ENCODE data around the gene ALDH3A2. TPM values are rescaled to one million over a fixed set of nuclear protein-coding genes. Genes with fewer than 3 reads are reported as not detected.

The ALDH3A2 gene
- total RNA-seq: 30.1 and 32.4 TPM in 2 replicates

DNA sequence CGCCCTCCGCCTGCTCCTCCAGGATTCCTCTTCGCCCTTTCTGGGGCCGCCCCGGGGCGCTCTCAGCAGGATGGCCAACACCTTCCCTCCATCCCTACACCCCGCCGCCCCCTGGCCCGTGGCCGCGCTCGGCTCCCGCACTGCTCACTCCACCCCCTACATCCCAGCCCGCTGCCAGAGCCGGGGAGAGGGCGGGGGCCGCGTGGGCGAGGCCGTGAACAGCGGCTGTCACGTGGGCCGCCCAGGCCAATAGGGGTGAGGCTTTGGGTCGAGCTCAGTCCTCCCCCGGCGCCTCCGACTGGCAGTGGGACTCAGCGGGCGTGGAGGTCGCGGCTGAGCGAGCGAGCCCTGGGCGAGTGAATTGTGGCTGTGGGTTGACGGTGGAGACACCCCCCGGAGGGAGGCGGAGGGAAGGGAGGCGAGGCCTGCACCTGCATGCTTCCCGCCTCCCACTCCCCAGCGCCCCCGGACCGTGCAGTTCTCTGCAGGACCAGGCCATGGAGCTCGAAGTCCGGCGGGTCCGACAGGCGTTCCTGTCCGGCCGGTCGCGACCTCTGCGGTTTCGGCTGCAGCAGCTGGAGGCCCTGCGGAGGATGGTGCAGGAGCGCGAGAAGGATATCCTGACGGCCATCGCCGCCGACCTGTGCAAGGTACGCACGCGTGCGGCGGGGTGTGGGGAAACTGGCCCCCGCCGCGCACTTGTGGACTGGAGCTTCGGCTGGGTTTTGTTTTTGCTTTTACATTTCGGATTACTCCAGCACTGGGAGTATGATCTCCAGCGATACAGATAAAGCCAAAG is at the start of gene ALDH3A2:
Gene ALDH3A2 (plus strand): TSS at position 277 of the 799 bp plus-strand sequence. CDS start 221 bp downstream, at position 498.
- intact Hi-C loops (cut with micrococcal nuclease): loop anchor here (2.0 to 5.0 kb wide), 3 partner anchors 134 to 286 kb away; partner anchors contain the start of genes B9D1 and MAPK7

DNA sequence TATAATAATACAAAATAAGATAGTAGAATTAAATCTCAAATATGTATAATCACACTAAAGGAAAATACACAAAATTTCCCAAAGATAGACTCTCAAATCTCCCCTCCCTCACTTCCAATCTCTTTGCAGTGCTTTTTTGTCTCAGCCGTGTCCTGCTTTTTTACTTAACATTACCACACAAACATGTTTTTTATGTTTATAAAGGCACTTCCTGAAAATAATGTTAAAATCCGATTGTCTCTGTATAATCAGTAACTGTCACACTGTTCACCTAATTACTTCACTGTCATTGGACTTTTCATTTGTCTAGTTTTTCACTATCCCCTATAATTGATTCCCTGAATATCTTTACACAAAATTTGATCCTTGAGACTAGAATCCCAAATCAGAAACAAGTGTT is 38.2 kb upstream of the ALDH3A2 start:
- intact Hi-C loops (cut with micrococcal nuclease): no loop called here

DNA sequence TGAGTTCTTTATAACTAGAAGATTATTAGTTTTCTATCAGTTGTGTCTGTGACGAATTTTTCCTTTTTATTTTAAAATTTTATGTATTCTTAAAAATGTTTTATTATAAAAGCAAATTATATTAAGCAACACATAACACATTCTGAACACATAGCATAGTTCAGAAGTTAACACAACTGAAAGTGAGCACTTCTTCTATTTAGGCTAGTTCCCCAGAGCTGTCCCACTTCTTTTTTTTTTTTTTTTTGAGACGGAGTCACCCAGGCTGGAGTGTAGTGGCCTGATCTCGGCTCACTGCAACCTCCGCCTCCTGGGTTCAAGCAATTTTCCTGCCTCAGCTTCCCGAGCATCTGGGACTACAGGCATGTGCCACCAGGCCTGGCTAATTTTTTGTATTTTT is 37.7 kb upstream of the ALDH3A2 start:
- intact Hi-C loops (cut with micrococcal nuclease): no loop called here

DNA sequence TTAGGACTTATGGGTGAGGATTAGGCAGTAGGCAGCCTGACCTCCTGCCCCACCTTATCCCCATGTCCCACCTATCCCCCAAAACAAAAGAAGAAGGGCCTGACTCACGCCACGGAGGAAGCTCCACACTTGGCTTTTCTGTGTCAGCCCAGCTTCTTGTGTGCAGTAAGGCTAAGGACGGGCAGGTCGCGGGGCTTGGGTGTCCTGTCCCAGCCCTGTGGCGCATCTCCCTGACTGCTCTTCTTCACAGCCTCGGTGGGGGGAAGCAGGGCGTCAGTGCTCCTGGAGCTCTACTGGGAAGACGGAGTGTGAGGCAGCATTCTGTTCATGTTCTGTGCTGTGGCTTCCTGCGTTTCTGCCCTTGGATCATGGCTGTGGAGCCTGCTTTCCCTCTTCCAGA is 34.6 kb upstream of the ALDH3A2 start:
- intact Hi-C loops (cut with micrococcal nuclease): no loop called here

DNA sequence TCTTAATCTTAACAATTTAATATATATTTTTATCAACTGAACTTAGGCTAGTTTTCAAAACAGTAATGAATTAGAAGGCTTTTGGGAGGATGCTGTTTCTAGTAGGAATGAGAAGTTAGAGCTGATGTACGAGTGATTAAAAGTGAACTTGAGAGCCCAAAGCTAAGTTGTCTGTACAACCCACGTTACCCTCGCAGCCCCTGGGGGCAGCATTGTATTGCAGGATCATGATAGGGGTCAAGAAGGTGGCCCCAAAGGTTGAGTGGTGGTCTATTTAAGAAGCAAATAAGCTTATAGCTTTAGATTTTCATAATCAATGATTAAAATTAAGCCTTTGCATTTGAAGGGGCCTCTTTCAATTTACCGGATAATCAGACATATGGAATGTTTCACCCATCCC is 33.7 kb upstream of the ALDH3A2 start:
- intact Hi-C loops (cut with micrococcal nuclease): no loop called here

DNA sequence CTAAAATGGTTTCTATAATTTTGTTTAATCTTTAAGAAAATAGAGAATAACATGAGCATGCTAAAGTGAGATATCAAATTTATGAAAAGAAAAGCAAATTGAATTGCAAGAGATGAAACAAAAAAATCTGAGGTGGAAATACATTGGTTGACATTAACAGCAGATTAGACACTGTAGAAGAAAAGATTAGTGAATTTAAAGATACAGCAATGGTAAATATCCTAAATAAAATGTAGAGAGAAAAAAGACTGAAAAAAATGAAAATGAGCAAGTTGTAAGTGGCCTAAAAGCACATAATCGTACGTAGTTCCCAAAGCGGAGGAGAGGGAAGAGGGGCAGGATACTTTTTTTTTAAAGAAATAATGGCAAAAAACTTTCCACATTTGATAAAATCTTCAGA is 30.5 kb upstream of the ALDH3A2 start:
- intact Hi-C loops (cut with micrococcal nuclease): no loop called here

DNA sequence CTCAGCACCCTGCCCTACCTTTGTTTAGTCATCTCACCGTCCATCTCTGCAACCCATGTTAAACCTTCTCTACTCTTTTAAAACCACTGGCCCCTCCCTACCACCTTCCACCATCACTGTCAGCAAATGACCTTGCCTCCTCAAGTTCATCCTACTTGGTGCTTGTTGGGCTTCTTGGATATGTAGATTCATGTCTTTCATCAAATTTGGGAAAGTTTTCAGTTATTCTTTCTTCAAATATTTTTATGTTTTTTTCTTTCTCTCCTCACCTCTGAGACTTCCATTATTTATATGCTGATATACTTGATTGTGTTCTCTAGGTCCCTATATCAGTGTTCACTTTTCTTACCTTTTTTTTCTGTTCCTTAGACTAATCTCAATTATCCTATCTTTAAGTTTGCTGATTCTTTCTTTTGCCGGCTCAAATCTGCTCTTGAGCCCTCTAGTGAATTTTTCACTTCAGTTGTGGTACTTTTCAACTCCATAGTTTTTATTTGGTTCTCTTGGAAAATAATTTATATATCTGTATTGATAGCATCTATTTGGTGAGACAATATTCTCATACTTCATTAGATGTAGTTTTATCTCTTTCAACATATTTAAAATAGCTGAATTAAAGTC is 28.7 kb upstream of the ALDH3A2 start:
- intact Hi-C loops (cut with micrococcal nuclease): no loop called here

DNA sequence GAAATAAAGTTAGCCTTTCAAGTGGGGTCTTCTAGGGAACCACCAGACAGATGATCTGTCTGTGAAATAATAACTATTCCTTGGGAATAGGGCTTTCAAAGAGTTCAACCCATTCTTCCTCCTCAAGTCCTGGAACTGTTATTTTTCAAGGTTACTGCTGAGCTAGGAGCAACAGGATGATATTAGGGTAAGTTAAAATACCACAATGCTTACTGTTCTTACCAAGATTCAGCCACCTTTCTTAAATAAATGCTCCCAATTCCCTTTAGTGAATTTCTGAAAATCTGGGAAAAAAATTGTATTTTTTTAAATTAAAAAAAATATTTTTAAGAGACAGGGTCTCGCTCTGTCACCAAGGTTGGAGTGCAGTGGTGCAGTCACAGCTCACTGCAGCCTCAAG is 26.9 kb upstream of the ALDH3A2 start:
- intact Hi-C loops (cut with micrococcal nuclease): no loop called here

DNA sequence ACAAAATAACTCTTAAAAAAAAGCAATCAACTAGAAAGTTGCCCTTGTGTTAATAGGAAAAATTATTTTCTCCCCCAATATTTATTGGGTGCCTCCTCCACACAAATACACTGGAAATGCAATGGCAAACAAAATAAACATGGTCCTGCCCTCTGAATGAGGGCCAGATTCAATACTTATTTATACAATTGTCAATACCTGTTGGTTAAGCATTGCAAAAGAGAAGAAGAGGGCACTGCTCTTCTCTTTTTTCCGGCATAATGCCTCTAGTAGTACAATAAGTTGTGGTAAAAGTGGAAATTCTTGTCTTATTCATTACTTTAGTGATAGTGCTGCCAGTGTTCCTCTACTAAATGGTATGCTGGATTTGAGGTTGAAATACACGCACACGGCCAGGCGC is 22.5 kb upstream of the ALDH3A2 start:
- intact Hi-C loops (cut with micrococcal nuclease): no loop called here

DNA sequence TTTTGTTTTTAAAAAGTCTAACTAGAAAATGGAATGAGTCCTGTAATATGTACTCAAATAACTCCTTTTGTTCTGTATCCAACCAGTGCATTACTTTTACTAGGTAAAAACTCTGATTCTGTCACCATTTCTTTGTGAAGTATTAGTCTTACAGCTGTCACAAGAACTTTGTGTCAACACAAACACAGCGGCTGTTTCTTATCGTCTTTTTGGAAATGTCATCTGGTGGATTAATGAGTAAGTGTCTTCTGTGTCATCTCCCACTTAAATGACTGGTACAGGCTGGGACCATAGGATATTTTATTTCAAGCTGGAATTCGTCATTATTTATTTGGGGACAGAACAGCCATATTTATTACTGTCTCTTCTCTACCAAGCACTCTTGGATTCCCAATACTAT is 19.1 kb upstream of the ALDH3A2 start:
- intact Hi-C loops (cut with micrococcal nuclease): no loop called here

DNA sequence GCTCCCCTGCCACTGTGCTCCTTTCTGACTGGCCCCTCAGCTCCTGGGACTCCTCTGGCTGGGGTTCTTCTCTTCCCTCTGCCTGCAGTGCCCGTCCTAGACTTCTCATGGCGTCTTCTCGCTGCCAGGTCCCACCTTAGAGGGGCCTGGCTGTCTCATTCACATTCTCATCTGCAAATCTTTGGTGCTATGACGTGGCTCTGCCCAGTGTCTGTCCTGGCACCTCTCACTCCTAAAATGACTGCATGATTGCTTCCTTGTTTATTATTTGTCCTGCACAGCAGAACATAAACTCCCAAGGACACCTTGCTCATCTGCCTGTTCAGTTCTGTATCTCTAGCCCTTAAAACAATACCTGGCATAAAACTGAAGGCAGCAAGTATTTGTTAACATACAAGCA is 18.5 kb upstream of the ALDH3A2 start:
- intact Hi-C loops (cut with micrococcal nuclease): no loop called here

DNA sequence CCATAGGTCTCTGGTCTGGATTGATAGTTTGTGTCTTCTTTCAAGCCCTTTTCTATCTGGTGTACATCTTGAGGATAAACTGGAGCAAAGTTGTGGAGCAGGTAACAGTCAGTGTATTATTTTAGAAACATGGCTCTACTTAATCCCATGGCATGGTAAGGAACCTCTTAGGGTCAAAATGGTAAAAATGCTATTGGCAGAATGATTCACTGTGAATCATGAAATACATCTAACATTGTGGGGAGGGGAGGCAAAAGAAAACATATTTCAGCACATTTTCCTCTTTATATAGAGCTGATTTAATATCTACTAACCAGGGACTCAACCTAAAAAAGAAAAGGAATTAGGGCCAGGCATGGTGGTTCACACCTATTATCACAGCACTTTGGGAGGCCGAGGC is 17.9 kb upstream of the ALDH3A2 start:
- intact Hi-C loops (cut with micrococcal nuclease): no loop called here

DNA sequence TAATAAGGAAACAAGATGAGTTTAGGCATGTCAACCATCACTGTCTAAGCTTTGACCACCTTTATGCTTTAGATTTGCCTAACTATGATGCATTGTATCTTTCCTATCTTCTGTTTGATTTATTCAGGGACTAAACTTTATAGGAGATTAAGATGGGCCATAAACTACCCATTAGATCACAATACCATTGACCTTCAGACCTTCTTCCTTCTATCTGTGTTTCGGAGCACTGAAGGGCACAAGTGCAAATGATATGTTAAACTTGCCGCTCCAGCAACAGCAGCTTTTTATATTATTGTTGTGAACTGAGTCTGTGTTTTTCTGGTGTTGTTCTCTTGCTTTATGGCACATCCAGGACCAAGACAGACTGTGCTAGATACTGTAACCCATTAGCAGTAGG is 16.6 kb upstream of the ALDH3A2 start:
- intact Hi-C loops (cut with micrococcal nuclease): no loop called here

DNA sequence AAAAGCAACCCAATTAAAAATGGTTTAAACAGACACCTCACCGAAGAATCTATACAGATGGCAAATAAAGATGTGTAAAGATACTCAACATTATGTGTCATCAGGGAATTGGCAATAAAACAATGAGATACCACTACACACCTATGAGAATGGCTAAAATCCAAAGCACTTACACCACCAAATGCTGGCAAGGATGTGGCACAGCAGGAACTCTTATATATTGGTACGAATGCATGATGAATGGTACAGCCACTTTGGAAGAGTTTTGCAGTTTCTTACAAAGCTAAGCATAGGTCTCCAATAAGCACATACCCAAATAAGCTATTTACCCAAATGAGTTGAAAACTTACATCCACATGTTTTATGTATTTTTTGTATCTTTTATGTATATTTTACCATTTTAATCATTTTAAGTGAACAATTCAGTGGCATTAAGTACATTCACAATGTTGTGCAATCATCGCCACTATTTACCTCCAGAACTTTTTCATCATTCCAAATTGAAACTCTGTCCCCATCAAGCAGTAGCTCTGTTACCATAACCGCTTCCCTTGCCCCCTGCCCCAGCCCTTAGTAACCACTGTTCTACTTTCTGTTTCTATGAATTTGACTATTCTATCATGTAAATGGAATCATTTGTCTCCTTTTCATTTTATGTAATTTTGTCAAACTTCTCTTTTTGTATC is 6.7 kb upstream of the ALDH3A2 start:
- intact Hi-C loops (cut with micrococcal nuclease): no loop called here

DNA sequence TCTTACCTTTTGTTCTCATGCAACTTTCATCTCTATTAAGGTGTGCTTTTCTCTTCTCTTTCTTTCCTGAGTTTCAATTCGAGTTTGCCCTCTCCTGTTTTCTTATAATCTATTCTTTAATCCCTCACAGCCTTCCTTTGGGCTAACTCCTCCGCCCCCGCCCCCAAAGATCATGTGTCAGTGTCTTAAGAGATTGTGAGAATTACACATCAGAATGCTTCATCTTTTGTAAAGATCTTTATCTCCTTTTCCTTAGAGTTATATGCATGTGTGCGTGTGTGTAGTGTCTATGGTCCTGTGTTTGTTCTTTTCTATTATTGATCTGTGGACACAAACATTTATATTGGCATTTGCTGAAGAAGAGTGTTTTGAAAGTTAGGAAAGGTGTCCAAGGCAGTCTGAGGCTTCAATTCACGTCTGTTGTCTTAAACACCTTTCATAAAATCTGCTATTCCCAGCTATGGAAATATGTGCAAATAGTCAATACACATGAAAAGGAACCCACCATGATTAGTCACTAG is 6.1 kb upstream of the ALDH3A2 start:
- intact Hi-C loops (cut with micrococcal nuclease): no loop called here

DNA sequence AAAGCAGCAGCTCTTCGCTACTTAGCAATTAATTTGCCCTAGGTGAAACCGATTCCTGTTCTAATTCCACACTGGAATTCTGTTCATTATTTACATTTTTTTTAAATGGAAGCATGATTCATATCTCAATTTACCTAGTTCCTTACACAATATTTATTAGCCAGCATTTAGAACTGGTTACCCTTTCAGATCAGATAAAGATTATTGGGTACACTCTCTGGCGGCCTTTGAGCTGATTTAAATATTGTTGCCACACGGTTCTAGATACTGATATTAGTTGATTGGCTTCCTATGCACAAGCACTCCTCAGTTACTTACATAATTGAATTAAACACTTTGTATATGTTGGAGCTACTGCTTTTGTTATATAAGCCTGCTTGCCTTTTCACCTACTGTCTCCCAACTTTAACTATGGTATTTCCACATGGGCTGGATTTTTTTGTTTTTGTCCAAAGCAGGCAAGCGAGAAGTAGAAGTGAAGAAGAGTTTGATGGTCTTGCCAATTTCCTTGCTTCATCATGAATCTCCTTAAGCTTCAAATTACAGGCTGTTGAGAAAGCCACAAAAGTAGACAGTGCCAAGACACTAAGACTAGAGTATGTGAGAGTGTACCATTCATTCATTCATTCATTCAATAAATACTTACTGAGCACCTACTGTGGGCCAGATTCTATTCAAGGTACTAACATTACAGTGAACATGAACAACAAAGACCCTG is 3.9 kb upstream of the ALDH3A2 start:
- intact Hi-C loops (cut with micrococcal nuclease): loop anchor here (5.0 kb wide), 2 partner anchors 267 to 282 kb away; partner anchors contain the start of genes B9D1 and MAPK7

DNA sequence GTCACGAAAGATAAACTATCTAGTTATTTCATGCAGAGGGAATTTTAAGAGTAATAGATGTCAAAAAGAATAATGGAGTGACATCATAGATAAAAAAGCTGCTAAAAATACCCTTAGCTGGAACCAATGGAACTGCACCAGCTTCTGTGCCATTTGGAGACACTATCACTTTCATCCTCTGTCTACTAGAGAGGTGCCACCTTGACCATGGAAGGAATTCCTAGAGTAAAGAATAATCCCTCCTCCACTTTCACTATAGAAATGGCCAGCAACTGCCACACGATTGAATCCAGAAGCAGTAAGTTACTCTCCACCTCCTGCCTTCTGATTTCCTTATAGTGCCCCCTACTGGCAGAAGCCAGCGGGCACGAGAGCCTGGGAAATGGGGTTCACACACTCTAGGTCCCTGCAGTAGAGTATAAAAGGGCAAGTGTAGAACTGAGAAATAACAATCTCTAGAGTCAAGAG is 2.8 kb upstream of the ALDH3A2 start:
- intact Hi-C loops (cut with micrococcal nuclease): loop anchor here (5.0 kb wide), 2 partner anchors 268 to 283 kb away; partner anchors contain the start of genes B9D1 and MAPK7

DNA sequence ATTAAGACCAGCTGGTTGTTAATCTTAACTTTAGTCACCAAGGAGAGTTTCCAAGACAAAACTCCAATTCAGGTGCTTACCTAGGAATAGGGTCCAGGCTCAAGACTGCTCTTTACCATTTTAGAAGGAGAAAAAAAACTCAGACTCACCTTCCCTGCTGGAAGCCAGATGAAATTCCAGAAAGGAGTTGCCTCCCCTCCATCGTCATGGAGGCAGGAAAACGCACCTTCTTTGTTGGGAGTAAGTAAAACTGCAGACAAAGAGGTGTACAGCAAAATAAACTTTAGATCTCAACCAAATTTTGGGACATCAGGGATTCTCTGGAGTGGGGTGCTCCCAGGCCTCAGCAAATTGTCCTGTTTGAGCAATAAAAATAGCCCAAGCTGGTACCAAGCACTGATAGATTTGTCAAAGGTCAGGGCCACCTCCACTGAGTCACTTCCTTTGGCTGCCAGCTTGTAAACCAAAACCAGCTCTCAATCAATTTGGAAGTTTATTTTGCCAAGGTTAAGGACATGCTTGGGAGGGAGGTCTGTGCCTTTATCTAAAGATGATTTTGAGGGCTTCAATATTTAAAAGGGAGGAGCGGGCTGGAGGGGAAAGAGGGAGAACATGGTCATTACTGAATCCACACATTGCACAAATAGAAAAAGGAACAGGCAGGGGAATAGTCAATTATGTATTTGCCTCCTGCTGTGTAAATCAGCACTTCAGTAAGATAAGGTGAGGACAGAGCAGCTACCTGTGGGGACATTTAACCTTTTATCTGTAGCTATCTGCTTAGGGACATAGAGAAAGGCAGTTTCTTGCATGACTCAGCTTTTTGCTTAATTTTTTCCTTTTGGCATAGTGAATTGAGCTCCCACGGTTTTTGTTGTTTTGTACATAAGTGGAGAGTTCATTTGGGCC is 1.5 kb upstream of the ALDH3A2 start:
- intact Hi-C loops (cut with micrococcal nuclease): loop anchor here (5.0 kb wide), 2 partner anchors 270 to 285 kb away; partner anchors contain the start of genes B9D1 and MAPK7

DNA sequence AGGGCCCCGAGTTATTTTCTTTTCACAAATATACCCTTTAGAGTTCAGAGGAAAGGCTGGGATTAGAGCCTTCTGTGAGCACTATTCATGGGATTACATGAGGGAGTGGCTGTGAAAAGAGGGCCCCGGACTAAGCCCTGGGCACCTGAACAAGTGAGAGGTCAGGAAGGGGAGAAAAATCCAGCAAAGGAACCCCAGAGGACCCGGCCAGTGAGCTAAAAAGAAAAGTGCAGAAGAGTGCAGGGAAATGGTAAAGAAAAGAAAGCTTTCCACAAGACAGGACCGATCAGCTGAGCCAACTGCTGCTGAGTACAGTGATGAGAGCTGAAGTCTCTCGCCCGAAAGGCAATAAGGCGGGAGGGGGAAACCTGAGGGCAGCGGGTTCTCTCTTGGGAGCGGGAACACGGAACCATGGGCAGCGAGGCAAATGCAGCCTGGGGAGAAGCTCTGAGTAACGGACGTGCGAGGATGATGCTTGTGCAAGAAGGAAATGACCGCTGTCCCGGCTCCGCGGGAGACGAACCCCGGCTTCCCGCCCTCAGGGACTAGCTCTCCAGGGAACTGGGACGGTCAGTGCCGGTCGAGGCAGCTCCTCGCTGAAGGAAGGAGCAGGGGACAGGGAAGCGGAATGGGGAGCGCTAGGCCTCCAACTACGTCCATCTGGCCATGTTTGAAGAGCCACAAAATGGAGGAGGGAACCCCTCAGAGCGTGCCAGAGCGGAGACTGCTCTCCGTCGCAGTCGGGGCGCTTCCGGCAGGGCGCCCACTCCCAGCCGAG is 665 bp upstream of the ALDH3A2 start:
- intact Hi-C loops (cut with micrococcal nuclease): loop anchor here (2.0 to 5.0 kb wide), 3 partner anchors 133 to 286 kb away; partner anchors contain the start of genes B9D1 and MAPK7

All from T-helper 2 cell treated with Interferon-gamma antibody and Interleukin-4, amounts not matched to agents 100 ng/mL and 5 ng/mL, for 36 hours (primary cell).